ENCODE measurements around the gene CEP63.

The CEP63 gene

DNA sequence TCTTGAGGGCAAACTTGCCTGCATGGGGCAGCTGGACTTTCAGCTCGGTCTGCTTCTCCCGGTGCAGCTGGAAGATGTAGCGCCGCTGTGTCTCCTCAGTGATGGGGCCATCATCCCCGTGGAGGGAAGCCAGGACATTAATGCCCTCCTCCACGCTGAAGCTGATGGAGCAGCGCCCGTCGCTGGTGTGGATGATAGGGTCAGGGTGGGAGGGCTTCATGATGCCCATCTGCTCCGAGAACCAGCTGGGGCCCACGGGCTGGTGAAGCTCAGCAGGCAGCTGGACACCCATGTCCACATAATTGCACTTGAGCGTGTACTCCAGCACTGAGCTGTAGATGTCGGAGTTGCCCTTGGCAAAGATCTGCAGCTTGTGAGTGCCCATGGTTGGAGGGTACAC, 118.1 kb downstream of the CEP63 start:
- H3K4me3 ChIP-seq: no peak overlapping the region
- H3K9me3 ChIP-seq: no peaks in the 10 kb centered on the region
- H3K27me3 ChIP-seq (ENCODE audit: low read depth): peaks cover 6% of the 10 kb centered on the region; the same call in 1 of the 2 replicates
- no peaks in the 10 kb centered on the region for H3K4me1 ChIP-seq
- no peaks in the 10 kb centered on the region for H3K36me3 ChIP-seq (replicated peaks)
- DNase-seq (ENCODE audit: low spot score in 2 of 2): no peak
- in situ Hi-C loops (cut with MboI; ENCODE audit: low sequenced_read_pairs): loop anchor here (25.0 kb wide), 2 partner anchors 908 to 1283 kb away; no protein-coding TSS in a partner anchor

DNA sequence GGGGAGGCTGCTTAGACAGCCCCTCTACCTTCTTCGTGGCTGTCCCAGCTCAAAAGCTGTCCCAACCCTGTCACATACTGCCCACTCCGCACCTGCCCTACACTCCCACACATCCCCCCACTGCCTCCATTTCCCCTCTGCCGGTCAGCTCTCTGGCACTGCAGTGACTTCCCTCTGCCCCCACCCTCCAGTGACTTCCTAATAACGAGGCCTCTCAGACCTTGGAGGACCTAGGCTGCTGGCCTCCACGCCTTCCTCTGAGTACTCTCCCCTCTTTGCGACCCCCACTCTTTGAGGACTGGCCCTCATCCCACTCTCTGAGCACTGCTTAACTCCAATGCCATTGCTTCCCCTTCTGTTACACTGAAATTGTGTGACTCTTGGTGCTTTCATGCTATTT, 119.7 kb downstream of the CEP63 start:
- H3K4me1 ChIP-seq: no peaks in the 10 kb centered on the region
- DNase-seq (ENCODE audit: low spot score in 2 of 2): no peak
- in situ Hi-C loops (cut with MboI; ENCODE audit: low sequenced_read_pairs): loop anchor here (25.0 kb wide), 2 partner anchors 907 to 1282 kb away; no protein-coding TSS in a partner anchor
- H3K4me3 ChIP-seq: no peak overlapping the region
- H3K36me3 ChIP-seq (replicated peaks): no peaks in the 10 kb centered on the region
- no peaks in the 10 kb centered on the region for H3K27me3 ChIP-seq (ENCODE audit: low read depth)
- no peaks in the 10 kb centered on the region for H3K9me3 ChIP-seq

DNA sequence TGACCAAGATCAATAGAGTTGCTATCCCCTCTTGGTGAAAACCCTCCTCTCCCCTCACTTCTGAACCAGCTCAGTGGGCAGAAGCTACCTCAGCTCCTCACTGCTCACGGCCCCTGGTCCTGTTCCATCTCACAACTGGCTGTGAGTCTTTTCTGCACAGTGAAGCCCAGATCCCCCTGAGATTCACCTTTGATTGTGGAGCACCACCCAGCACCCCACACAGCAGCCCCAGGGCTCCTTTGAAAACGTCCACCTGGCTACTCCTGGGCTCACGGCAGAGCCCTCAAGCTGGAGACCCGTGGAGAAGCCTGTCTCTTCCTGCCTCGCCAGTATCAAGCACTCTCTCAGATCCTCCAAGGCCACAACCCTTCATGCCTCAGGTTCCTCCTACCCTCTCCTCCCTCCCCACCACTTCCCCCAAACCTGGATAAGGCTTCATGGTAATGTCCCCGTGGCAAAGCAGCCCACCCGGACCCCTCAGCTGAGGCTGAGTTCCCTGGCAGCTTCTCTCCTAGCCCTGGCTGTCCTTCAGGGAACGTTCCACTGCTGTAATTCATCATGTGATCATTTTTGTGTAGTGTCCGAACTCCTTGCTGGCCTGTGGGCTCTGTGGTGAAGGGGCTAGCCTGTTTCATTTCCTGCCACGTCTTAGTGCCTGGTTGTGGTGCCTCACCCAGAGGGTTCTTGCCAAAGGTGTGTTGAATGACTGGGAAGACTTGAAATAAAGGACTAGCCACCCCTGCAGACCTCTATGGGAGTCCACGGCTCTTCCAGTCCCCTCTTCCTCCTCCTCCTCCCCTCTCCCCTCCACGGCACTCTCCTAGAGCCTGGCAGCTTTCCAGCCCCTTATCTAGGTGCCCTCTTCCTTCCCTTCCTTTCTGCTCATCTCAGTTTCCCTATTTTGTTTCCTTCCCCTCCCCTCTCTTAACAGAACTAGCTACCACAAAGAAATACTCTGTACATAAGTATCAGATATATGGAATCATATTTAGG, 120.5 kb downstream of the CEP63 start:
- Histone ChIP-seq H3K4me3 (no peak overlapping the region), H3K4me1 (no peaks in the 10 kb centered on the region), H3K27me3 (ENCODE audit: low read depth) (no peaks in the 10 kb centered on the region), H3K36me3 (replicated peaks) (no peaks in the 10 kb centered on the region), H3K9me3 (no peaks in the 10 kb centered on the region)
- in situ Hi-C loops (cut with MboI; ENCODE audit: low sequenced_read_pairs): loop anchor here (25.0 kb wide), 2 partner anchors 906 to 1281 kb away; no protein-coding TSS in a partner anchor
- DNase-seq (ENCODE audit: low spot score in 2 of 2): no peak

DNA sequence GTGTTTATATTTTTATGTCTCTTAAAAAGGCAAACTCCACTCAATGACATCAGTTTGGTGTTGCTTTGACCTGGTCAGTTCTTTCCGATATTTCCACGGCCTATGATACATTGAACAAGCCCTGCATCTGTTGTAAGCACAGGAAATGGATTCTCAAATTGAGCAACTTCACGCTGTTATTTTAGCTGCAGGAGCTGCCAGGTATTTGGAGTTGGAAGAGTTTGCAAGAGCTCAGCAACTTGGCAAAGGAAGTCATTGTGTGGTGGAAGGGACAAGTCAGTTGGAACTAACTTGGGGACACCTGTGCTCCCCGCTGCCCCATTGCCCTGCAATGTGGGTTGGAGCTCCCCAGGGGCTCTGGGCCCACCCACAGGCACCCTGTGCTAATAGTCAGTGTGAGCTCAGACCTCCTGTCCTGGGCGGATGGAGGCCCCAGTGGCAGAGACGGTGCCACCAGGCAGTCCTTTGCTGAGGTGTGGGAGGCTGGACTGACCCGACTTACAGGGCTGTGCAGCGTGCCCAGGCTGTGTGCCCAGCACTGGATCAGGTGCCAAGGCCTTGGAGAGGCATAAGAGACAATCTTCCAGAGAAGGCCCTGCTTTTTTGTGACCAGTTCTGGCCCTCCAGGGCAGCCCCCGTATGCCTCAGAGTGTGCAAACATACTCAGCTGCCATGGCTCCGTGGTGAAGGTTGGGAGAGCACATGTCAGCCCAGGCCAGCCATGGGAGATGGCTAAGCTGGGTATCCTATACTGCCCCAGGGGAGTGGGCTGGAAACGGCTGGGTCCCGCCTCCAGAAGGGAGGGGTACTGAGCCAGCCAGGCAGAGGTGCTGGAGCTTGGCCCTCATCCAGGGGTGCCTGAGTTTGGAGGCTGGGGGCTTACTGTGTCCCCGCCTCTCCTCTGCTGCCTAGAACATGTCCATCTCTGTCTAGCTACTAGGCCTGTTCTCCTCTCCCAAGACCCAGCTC, 121.5 kb downstream of the CEP63 start:
- DNase-seq (ENCODE audit: low spot score in 2 of 2): no peak
- in situ Hi-C loops (cut with MboI; ENCODE audit: low sequenced_read_pairs): loop anchor here (25.0 kb wide), 2 partner anchors 905 to 1280 kb away; no protein-coding TSS in a partner anchor
- no peaks in the 10 kb centered on the region for H3K4me1 ChIP-seq
- no peaks in the 10 kb centered on the region for H3K27me3 ChIP-seq (ENCODE audit: low read depth)
- no peaks in the 10 kb centered on the region for H3K9me3 ChIP-seq
- H3K36me3 ChIP-seq (replicated peaks): no peaks in the 10 kb centered on the region
- no peak overlapping the region for H3K4me3 ChIP-seq

DNA sequence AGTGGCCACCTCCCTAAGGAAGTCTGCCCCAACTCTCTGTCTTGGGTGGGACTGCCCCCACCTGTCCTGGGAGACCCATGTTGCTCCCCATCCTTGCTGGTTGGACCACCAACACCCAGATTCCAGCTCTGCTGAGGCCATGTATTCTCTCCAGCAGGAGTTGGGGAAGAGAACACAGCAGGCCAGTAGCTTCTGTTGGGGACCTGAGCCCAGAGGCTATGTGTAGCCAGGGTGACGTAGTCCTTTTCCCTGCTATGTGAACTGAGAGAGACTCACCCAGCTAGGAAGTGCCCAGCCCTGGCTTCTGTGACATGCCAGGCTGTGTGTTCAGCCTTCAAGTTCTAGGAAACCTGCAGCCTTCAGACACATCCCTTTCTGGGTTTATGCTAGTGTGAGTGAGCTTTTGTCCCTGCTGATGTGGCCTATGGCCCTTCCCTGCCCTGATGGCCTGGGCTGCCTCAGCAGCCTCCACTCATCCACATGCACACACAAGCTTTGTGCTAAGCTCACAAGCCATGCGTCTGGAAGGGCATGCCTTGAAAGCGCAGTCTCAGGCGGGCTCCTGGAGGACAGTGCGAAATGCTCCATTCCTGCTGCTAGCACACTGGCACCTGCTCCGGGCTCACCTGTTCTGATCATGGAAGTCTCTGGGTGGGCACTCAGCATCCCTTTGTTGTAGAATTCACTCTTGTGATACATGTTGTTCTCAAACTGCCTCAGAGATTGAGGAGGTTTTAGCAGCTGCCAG, 122.3 kb downstream of the CEP63 start:
- Histone ChIP-seq H3K4me1 (no peaks in the 10 kb centered on the region), H3K36me3 (replicated peaks) (no peaks in the 10 kb centered on the region), H3K4me3 (no peak overlapping the region), H3K27me3 (ENCODE audit: low read depth) (no peaks in the 10 kb centered on the region), H3K9me3 (no peaks in the 10 kb centered on the region)
- no peak for DNase-seq (ENCODE audit: low spot score in 2 of 2)
- in situ Hi-C loops (cut with MboI; ENCODE audit: low sequenced_read_pairs): loop anchor here (25.0 kb wide), 2 partner anchors 904 to 1279 kb away; no protein-coding TSS in a partner anchor

DNA sequence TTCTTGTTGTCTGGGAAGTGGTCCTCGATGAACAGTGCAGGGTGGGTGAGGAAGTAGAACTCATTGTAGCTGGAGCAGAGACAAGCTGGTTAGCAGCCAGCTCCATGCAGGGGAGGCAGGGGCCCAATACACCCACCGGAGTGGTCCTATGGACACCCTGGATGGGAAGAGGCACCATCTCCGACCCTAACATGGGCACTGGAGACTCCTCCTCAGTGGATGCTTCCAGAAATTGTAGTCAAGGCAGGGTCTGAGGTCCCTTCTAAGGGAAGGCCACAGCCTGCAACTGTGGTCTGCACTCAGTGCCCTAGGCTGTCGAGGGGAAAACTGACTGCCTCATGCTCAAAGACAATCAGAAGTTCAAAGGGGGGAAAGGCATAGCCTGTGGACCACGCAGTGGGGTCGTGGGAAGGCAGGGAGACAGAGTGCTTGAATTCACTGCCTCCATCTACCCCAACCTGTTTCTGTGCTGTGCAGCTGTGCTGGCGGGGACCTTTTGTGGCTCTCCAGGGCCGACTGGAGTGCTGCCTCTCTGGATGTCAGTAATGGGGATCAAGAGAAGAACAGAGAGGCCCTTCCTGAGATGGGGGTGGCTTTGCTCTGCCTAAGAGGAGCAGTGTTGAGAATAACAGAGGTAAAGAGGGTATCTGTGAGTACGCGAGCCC, 123.0 kb downstream of the CEP63 start:
- H3K4me3 ChIP-seq: no peak overlapping the region
- H3K4me1 ChIP-seq: no peaks in the 10 kb centered on the region
- H3K36me3 ChIP-seq (replicated peaks): no peaks in the 10 kb centered on the region
- no peaks in the 10 kb centered on the region for H3K9me3 ChIP-seq
- H3K27me3 ChIP-seq (ENCODE audit: low read depth): no peaks in the 10 kb centered on the region
- in situ Hi-C loops (cut with MboI; ENCODE audit: low sequenced_read_pairs): loop anchor here (25.0 kb wide), 2 partner anchors 903 to 1278 kb away; no protein-coding TSS in a partner anchor
- no peak for DNase-seq (ENCODE audit: low spot score in 2 of 2)

DNA sequence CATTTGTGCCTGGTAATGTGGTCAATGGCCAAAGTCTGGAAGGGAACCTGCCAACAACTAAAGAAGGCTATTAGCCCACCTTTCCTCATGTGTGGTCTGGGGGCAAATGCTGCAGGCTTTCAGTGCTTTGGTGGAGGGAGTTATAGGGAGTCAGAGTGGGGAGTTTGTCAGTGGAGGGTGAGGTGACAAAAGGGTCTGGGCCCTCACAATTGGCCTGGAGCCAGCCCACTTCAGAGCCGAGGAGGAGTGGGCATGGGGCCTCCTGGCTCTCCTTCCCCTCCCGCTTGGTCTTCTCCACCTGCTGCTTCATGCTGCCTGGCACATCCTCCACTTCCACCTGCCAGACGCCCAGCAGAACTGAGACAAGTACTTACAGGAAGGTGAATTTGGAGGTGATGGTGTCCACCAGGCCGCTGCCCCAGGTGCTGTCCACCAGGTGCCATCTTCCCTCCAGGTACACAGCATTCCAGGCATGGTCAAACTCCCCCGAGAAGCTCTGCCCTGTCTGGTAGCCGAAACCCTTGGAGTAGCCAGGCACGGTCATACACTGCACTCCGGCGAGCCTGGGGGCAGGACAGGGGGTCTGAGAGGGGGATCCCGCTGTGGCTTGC, 124.1 kb downstream of the CEP63 start:
- no peaks in the 10 kb centered on the region for H3K4me1 ChIP-seq
- in situ Hi-C loops (cut with MboI; ENCODE audit: low sequenced_read_pairs): loop anchor here (25.0 kb wide), 2 partner anchors 902 to 1277 kb away; no protein-coding TSS in a partner anchor
- no peaks in the 10 kb centered on the region for H3K36me3 ChIP-seq (replicated peaks)
- H3K27me3 ChIP-seq (ENCODE audit: low read depth): no peaks in the 10 kb centered on the region
- no peaks in the 10 kb centered on the region for H3K9me3 ChIP-seq
- H3K4me3 ChIP-seq: no peak overlapping the region
- DNase-seq (ENCODE audit: low spot score in 2 of 2): no peak

DNA sequence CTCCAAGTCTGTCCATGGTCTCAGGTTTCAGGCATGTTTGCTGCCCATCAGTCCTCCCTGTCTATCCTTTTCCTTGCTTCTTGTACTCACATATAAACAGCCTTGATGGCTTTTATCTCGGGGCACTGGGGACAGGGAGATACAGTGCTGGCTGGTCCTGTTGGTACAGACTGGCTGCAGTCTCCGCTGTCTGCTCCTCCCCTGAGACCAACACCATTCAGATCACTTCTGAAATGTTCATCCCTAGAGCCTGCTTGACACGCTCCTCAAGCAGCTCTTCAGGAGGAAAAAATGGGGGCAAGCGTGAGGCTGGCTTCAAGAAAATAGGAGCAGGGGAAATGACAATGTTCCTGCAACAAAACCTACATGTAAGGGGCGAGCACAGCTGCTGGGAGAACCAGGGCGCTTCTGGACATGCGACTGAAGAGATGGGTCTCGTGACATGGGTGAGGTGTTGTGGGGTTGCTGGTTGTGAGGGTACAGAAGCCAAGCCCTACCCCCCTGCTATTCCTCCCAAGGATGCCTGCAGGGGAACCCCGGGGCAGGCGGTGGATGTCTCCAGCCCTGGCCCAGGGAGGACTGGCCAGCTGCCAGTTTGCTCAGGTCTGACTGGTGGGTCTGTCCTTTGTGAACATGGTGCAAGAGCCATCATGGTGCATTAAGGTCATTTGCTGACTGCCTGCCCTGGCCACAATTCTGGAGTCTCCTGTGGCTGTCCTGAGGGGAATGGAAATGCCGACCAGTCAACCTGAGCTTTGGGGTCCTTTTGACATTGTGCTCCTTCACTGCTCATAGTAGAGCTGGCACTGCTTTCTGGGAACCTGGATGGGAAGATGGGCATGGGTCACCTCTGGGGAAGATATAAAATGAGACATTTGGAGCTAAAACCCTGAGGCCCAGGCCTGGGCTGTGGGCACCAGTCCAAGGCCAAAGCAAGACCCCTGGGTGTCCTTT, 124.9 kb downstream of the CEP63 start:
- H3K4me1 ChIP-seq: no peaks in the 10 kb centered on the region
- H3K9me3 ChIP-seq: no peaks in the 10 kb centered on the region
- no peak overlapping the region for H3K4me3 ChIP-seq
- H3K27me3 ChIP-seq (ENCODE audit: low read depth): no peaks in the 10 kb centered on the region
- in situ Hi-C loops (cut with MboI; ENCODE audit: low sequenced_read_pairs): loop anchor here (25.0 kb wide), 2 partner anchors 902 to 1277 kb away; no protein-coding TSS in a partner anchor
- no peak for DNase-seq (ENCODE audit: low spot score in 2 of 2)
- no peaks in the 10 kb centered on the region for H3K36me3 ChIP-seq (replicated peaks)

DNA sequence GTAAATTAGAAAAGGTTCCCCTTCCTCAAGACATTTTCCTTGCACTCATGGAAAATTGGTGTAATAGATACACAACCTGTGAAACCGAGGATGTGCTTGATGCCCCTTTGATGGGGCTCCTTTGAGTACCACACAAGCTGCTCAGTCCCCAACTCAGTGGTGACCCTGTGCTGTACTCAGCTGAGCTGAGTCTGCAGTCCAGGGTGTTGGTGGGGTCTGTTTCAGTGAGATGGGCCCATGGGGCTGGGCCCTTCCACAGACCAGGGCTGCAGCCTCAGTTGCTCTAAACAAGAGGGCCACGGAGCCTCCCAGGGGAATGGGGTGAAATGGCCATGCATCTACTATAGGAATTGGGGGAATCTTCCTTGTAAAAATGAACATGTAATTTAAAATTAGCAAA, 125.7 kb downstream of the CEP63 start:
- Histone ChIP-seq H3K4me1 (no peaks in the 10 kb centered on the region), H3K27me3 (ENCODE audit: low read depth) (no peaks in the 10 kb centered on the region), H3K4me3 (no peak overlapping the region), H3K36me3 (replicated peaks) (no peaks in the 10 kb centered on the region), H3K9me3 (no peaks in the 10 kb centered on the region)
- DNase-seq (ENCODE audit: low spot score in 2 of 2): no peak
- in situ Hi-C loops (cut with MboI; ENCODE audit: low sequenced_read_pairs): loop anchor here (25.0 kb wide), 2 partner anchors 901 to 1276 kb away; no protein-coding TSS in a partner anchor

DNA sequence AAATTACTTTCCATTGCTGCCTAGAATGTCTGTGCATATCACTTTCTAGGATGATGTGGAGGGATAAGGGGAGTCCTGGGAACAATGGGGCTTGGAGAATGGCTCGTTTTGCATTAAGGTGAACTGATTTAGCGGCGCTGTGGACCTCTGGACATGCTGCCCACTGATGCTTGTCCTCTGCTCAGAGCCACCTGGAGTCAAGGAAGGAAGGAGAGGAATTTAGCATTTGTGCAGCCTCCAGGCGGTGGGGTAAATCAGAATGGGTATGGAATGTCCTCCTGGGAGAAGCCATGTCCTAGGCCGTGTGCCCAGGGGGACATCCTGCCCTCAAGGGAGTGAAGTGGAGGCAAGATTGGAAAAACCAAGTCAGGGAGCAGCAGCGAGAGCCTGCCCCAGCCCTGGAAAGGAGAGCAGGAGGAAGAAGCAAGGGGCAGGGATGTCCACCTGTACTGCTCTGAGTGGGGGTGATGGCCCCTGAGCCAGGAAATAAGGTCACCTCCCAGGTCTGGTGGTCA, 127.2 kb downstream of the CEP63 start:
- Histone ChIP-seq H3K36me3 (replicated peaks) (no peaks in the 10 kb centered on the region), H3K4me3 (no peak overlapping the region), H3K4me1 (no peaks in the 10 kb centered on the region), H3K9me3 (no peaks in the 10 kb centered on the region), H3K27me3 (ENCODE audit: low read depth) (no peaks in the 10 kb centered on the region)
- in situ Hi-C loops (cut with MboI; ENCODE audit: low sequenced_read_pairs): loop anchor here (25.0 kb wide), 2 partner anchors 899 to 1274 kb away; no protein-coding TSS in a partner anchor
- DNase-seq (ENCODE audit: low spot score in 2 of 2): no peak

DNA sequence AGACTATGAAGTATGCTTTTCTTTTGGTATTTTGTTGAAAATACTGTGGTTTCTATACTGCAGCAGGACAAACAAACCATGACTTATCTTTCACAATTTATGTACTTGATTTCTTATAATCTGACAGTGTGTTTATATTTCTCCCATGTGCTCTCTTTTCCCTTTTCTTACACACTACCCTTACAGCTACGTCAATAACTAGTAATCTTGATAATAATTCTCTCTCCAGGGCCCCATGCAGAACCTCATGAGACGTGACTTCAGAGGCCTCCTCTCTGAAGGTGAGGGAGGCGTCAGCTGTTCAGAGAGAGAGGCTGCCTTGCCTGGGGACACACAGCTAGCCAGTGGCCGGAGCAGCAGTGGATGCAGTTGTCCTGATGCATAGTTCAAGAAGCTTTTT, 129.1 kb downstream of the CEP63 start:
- no peak overlapping the region for H3K4me3 ChIP-seq
- DNase-seq (ENCODE audit: low spot score in 2 of 2): no peak
- H3K27me3 ChIP-seq (ENCODE audit: low read depth): no peaks in the 10 kb centered on the region
- H3K4me1 ChIP-seq: no peaks in the 10 kb centered on the region
- no peaks in the 10 kb centered on the region for H3K36me3 ChIP-seq (replicated peaks)
- no peaks in the 10 kb centered on the region for H3K9me3 ChIP-seq
- in situ Hi-C loops (cut with MboI; ENCODE audit: low sequenced_read_pairs): loop anchor here (25.0 kb wide), 2 partner anchors 897 to 1272 kb away; no protein-coding TSS in a partner anchor

All from HAP-1 (cell line).